ENCODE measurements around the gene PPP1R36. TPM values are rescaled to one million over a fixed set of nuclear protein-coding genes. Genes with fewer than 3 reads are reported as not detected.
A peak's percentile ranks its signal among the peaks of the same experiment; 100 is the strongest.

The PPP1R36 gene
- total and polyA plus RNA-seq, 2 of the 8 experiments (the other 6 are each of a cell fraction or from before 2014, with no cell fraction given), result 0.39 to 0.93 TPM

GRCh38 chr14:64504310-64504896, 45.4 kb upstream of the PPP1R36 start, which contains the start of gene ZBTB1 (continued):
- no peak for TF ChIP-seq ASH2L (IDR thresholded peaks at IDR 0.05; ENCODE audit: low read length)
- TF ChIP-seq TCF12 (IDR thresholded peaks at IDR 0.05; ENCODE audit: low read depth, low read length), result no peak
- TF ChIP-seq E2F6 (IDR thresholded peaks at IDR 0.05), result 0 out of 2 replicates have a peak, but pooled peaks have one; percentile 36
- no peak for TF ChIP-seq PHF8 (conservative IDR thresholded peaks at IDR 0.05; ENCODE audit: low read depth, low read length)
- peak; percentile 64 to 96 for TF ChIP-seq POLR2A (IDR thresholded peaks at IDR 0.05; ENCODE audit: control extremely low read depth in 1 of 2, low read depth in 2 of 2, low read length in 2 of 2)
- no peak for TF ChIP-seq KDM4A (IDR thresholded peaks at IDR 0.05; ENCODE audit: low read depth, low read length, severe bottlenecking)
